Fibroblast of the aortic adventitia (primary cell): ENCODE measurements around the gene OR1G1. TPM values are rescaled to one million over a fixed set of nuclear protein-coding genes. Genes with fewer than 3 reads are reported as not detected.
"Not testable (repeated sequence)": the region's sequence is repeated elsewhere in the genome, so short reads cannot be mapped to it uniquely, and the experiment has no call there.

Source experiments
- DNase-seq: peaks from one replicate; pipeline ENCODE4 v3.0.0-alpha.2; 2010; ENCODE audit warnings: low read depth
- H3K4me3 ChIP-seq: 2 replicates; pipeline ENCODE4 v1.5.1; 2011; ENCODE audit warnings: low read depth, mild to moderate bottlenecking, control low read depth, low read length, moderate library complexity
- CTCF ChIP-seq: IDR thresholded peaks from 2 replicates; pipeline ENCODE4 v1.5.1; 2011; ENCODE audit warnings: mild to moderate bottlenecking, low read length, control low read depth, inconsistent platforms; ENCODE audit not compliant: insufficient read depth
- total RNA-seq: library from RNA; depleted of rRNA; stranded (reverse); fragments of >200 nt; gene quantifications from 2 replicates; pipeline ENCODE4 v1.2.3, GENCODE V29; 2012; ENCODE audit warnings: low replicate concordance

OR1G1 gene
- not detected in 2 replicates for total RNA-seq

GRCh38 chr17:3127451-3127850 lies at the start of gene OR1G1:
Gene OR1G1 (minus strand): TSS chr17:3127551. CDS start chr17:3127551, 0 bp downstream.
- no peak within 1 kb of the TSS for H3K4me3 ChIP-seq
- TF ChIP-seq CTCF = no peak
- no peak for DNase-seq

GRCh38 chr17:3167574-3167973 lies 40.2 kb upstream of the OR1G1 start:
- no peak for DNase-seq
- H3K4me3 ChIP-seq = no peak overlapping the region
- TF ChIP-seq CTCF = no peak

- TF ChIP-seq CTCF = no peak
- no peak overlapping the region for H3K4me3 ChIP-seq
- no peak for DNase-seq
These were observed 29.9 kb upstream of the OR1G1 start for GRCh38 chr17:3157218-3157617.

GRCh38 chr17:3137494-3137893 lies 10.1 kb upstream of the OR1G1 start:
- not testable (repeated sequence) for DNase-seq, H3K4me3 ChIP-seq

GRCh38 chr17:3104322-3104721 lies 23.0 kb downstream of the OR1G1 start, which contains the start of gene OR1D2:
Gene OR1D2 (minus strand): TSS chr17:3104422. CDS start chr17:3092996, 11,426 bp downstream.
- no peak for TF ChIP-seq CTCF
- no peak for DNase-seq
- H3K4me3 ChIP-seq = no peak within 1 kb of the TSS

Other genes with a start within 250 kb of the OR1G1 start
- not detected in 2 replicates for gene OR1D5, start 63.9 kb downstream of the OR1G1 start, total RNA-seq
- gene OR1D2, start 23.1 kb downstream of the OR1G1 start, total RNA-seq = not detected in 2 replicates
- gene OR1A2, start 70.0 kb upstream of the OR1G1 start, total RNA-seq = not detected in 2 replicates
- not detected in 2 replicates for gene OR1A1, start 80.1 kb upstream of the OR1G1 start, total RNA-seq
- gene OR3A1, start 170.8 kb upstream of the OR1G1 start, total RNA-seq = not detected in 2 replicates